ENCODE data around the gene TGFBI. TPM values are rescaled to one million over a fixed set of nuclear protein-coding genes. Genes with fewer than 3 reads are reported as not detected.

Gene TGFBI
- total RNA-seq, 2 donors from 2014 or later = 158 to 173 TPM

- H3K4me3 ChIP-seq = peak overlapping the region; percentile 16
- peaks cover 11 to 49% of the 10 kb centered on the region in 2 donors for H3K4me1 ChIP-seq (ENCODE audit: control insufficient read depth in 1 of 2, low read depth in 2 of 2)
- no peaks in the 10 kb centered on the region for H3K9me3 ChIP-seq
- peak; percentile 63 for ATAC-seq (ENCODE audit: insufficient number of reproducible peaks, low FRiP score, low read depth)
- H3K27ac ChIP-seq = peak overlapping the region; percentile 79 to 86
- H3K27me3 ChIP-seq (replicated peaks; ENCODE audit: insufficient read depth) = no peaks in the 10 kb centered on the region
- H3K36me3 ChIP-seq = no peaks in the 10 kb centered on the region
- peak; percentile 47 for DNase-seq (ENCODE audit: low spot score)
- peak; percentile 47 for TF ChIP-seq CTCF (IDR thresholded peaks at IDR 0.05)
Measured at GRCh38 chr5:136058039-136058971, 29.5 kb downstream of the TGFBI start.

GRCh38 chr5:136058972-136059354 is 30.2 kb downstream of the TGFBI start:
- Histone ChIP-seq H3K27ac (peak overlapping the region; percentile 79 to 86), H3K27me3 (replicated peaks; ENCODE audit: insufficient read depth) (no peaks in the 10 kb centered on the region), H3K9me3 (no peaks in the 10 kb centered on the region), H3K36me3 (no peaks in the 10 kb centered on the region), H3K4me1 (ENCODE audit: control insufficient read depth in 1 of 2, low read depth in 2 of 2) (peaks cover 7 to 43% of the 10 kb centered on the region in 2 donors), H3K4me3 (peak overlapping the region; percentile 16)
- DNase-seq (ENCODE audit: low spot score) (no peak), ATAC-seq (ENCODE audit: insufficient number of reproducible peaks, low FRiP score, low read depth) (no peak)
- TF ChIP-seq CTCF (IDR thresholded peaks at IDR 0.05) = no peak

DNA sequence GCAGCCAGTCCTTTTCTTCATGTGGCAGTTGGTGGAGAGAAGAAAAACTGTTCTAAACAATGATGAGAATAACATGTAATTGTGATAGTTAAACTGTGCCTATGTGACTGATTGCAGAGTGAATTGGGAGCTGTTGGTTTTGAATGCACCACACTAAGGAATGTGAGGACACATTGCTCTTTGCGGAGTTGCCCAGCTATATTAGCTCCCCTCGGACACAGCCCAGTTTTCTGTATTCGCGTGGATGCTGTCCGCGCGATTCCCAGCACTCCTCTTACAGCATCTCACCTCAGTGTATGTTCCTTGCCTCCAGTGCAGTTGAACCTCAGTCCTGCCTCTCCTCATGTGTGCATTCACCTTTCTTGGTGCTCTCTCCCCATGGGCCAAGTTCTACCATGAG is 32.2 kb downstream of the TGFBI start:
- no peak for DNase-seq (ENCODE audit: low spot score)
- no peaks in the 10 kb centered on the region for H3K27me3 ChIP-seq (replicated peaks; ENCODE audit: insufficient read depth)
- peaks cover 4 to 38% of the 10 kb centered on the region in 2 donors for H3K4me1 ChIP-seq (ENCODE audit: control insufficient read depth in 1 of 2, low read depth in 2 of 2)
- no peaks in the 10 kb centered on the region for H3K9me3 ChIP-seq
- no peak for TF ChIP-seq CTCF (IDR thresholded peaks at IDR 0.05)
- ATAC-seq (ENCODE audit: insufficient number of reproducible peaks, low FRiP score, low read depth) = no peak
- no peak overlapping the region for H3K27ac ChIP-seq
- no peaks in the 10 kb centered on the region for H3K36me3 ChIP-seq
- no peak overlapping the region for H3K4me3 ChIP-seq

- TF ChIP-seq CTCF (IDR thresholded peaks at IDR 0.05) = no peak
- Histone ChIP-seq H3K4me3 (no peak overlapping the region), H3K9me3 (no peaks in the 10 kb centered on the region), H3K36me3 (no peaks in the 10 kb centered on the region), H3K27me3 (replicated peaks; ENCODE audit: insufficient read depth) (no peaks in the 10 kb centered on the region), H3K4me1 (ENCODE audit: control insufficient read depth in 1 of 2, low read depth in 2 of 2) (peaks cover 4 to 37% of the 10 kb centered on the region in 2 donors), H3K27ac (no peak overlapping the region)
- DNase-seq (ENCODE audit: low spot score) = no peak
- no peak for ATAC-seq (ENCODE audit: insufficient number of reproducible peaks, low FRiP score, low read depth)
Measured at GRCh38 chr5:136061630-136062365, 33.0 kb downstream of the TGFBI start.

Measured in thoracic aorta (tissue), 2 donors.